Activated naive CD8-positive, alpha-beta T cell (primary cell): Measurements from ENCODE around the gene LRP2BP.

Experiments used
- H3K27ac Mint-ChIP-seq: one replicate; pipeline ENCODE4 v1.8.0; 2021; ENCODE audit warnings: mixed read lengths
- H3K27me3 Mint-ChIP-seq: one replicate; pipeline ENCODE4 v1.8.0; 2021; ENCODE audit warnings: mixed read lengths
- H3K36me3 Mint-ChIP-seq: one replicate; pipeline ENCODE4 v1.8.0; 2021; ENCODE audit warnings: mixed read lengths
- H3K4me1 Mint-ChIP-seq: one replicate; pipeline ENCODE4 v1.8.0; 2021; ENCODE audit warnings: low read depth, mixed read lengths
- H3K4me3 Mint-ChIP-seq: one replicate; pipeline ENCODE4 v1.8.0; 2021; ENCODE audit warnings: mild to moderate bottlenecking, mixed read lengths
- H3K9me3 Mint-ChIP-seq: one replicate; pipeline ENCODE4 v1.8.0; 2021; ENCODE audit warnings: low read depth, mixed read lengths

LRP2BP gene

DNA sequence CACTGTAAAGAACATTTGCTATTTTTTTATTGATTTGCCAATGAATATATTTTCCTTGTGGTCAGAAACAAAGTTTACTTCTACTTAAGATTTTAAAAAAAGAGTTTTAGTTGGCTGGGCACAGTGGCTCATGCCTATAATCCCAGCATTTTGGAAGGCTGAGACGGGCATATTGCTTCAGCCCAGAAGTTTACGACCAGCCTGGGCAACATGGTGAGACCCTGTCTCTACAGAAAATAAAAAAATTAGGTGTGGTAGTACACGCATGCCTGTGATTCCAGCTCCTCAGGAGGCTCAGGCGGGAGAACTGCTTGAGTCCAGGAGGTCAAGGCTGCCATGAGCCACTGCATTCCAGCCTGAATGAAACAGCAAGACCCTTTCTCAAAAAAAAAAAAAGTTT is 36.8 kb downstream of the LRP2BP start:
- H3K27ac Mint-ChIP-seq, result no peak overlapping the region
- H3K27me3 Mint-ChIP-seq, result no peaks in the 10 kb centered on the region
- H3K4me1 Mint-ChIP-seq, result no peaks in the 10 kb centered on the region
- no peaks in the 10 kb centered on the region for H3K9me3 Mint-ChIP-seq
- peaks cover 33% of the 10 kb centered on the region for H3K36me3 Mint-ChIP-seq
- H3K4me3 Mint-ChIP-seq, result no peak overlapping the region

GRCh38 chr4:185358514-185358913 is 37.2 kb downstream of the LRP2BP start:
- H3K27me3 Mint-ChIP-seq, result no peaks in the 10 kb centered on the region
- peaks cover 34% of the 10 kb centered on the region for H3K36me3 Mint-ChIP-seq
- H3K27ac Mint-ChIP-seq, result no peak overlapping the region
- H3K4me3 Mint-ChIP-seq, result no peak overlapping the region
- H3K4me1 Mint-ChIP-seq, result no peaks in the 10 kb centered on the region
- H3K9me3 Mint-ChIP-seq, result no peaks in the 10 kb centered on the region

DNA sequence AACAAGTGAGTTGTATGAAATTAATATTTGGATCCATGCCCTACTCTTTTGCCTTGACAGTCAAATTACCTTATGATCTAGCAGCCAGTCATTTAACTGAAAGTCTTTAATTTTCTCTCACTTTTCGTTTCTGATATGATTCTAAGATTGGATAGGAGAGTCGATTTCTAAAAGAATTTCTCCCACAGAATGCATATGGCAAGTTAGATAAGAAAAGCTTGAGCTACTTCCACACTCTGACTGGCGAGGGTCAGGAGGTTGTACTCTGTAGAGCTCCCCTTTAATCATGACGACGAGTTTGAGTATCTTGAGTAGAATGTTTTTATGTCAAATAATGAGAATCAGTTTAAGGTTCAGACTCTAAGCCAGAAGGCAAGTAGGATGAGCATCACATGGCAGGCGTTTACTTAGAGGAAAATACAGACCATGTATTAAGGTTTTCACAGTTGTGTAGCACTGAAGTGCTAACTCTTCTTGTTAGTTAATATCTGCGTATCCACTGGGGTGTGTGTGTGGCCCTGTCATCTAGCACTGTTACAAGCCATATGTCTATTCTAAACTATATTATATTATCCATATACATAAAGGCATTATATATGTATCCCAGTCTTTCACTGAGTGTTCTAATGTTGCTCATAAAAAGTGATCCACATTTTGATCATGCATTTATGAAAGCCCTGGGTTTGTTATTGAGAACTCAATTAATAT is 37.8 kb downstream of the LRP2BP start:
- Mint-ChIP-seq H3K4me1 (no peaks in the 10 kb centered on the region), H3K27ac (no peak overlapping the region), H3K9me3 (no peaks in the 10 kb centered on the region), H3K27me3 (no peaks in the 10 kb centered on the region), H3K36me3 (peaks cover 34% of the 10 kb centered on the region), H3K4me3 (no peak overlapping the region)

- Mint-ChIP-seq H3K27me3 (no peaks in the 10 kb centered on the region), H3K27ac (no peak overlapping the region), H3K36me3 (peaks cover 37% of the 10 kb centered on the region), H3K4me3 (no peak overlapping the region), H3K9me3 (no peaks in the 10 kb centered on the region), H3K4me1 (no peaks in the 10 kb centered on the region)
Observed at GRCh38 chr4:185357211-185357610, 38.5 kb downstream of the LRP2BP start.

GRCh38 chr4:185352741-185353140 is 43.0 kb downstream of the LRP2BP start:
- H3K4me1 Mint-ChIP-seq, result no peaks in the 10 kb centered on the region
- no peak overlapping the region for H3K27ac Mint-ChIP-seq
- peaks cover 55% of the 10 kb centered on the region for H3K36me3 Mint-ChIP-seq
- no peak overlapping the region for H3K4me3 Mint-ChIP-seq
- H3K9me3 Mint-ChIP-seq, result no peaks in the 10 kb centered on the region
- H3K27me3 Mint-ChIP-seq, result no peaks in the 10 kb centered on the region

GRCh38 chr4:185352202-185352601 is 43.5 kb downstream of the LRP2BP start:
- H3K4me1 Mint-ChIP-seq, result no peaks in the 10 kb centered on the region
- H3K27ac Mint-ChIP-seq, result no peak overlapping the region
- peaks cover 52% of the 10 kb centered on the region for H3K36me3 Mint-ChIP-seq
- H3K27me3 Mint-ChIP-seq, result no peaks in the 10 kb centered on the region
- no peak overlapping the region for H3K4me3 Mint-ChIP-seq
- H3K9me3 Mint-ChIP-seq, result no peaks in the 10 kb centered on the region

GRCh38 chr4:185351691-185352090 is 44.0 kb downstream of the LRP2BP start:
- Mint-ChIP-seq H3K36me3 (peaks cover 54% of the 10 kb centered on the region), H3K4me3 (no peak overlapping the region), H3K27ac (no peak overlapping the region), H3K9me3 (no peaks in the 10 kb centered on the region), H3K27me3 (no peaks in the 10 kb centered on the region), H3K4me1 (no peaks in the 10 kb centered on the region)

DNA sequence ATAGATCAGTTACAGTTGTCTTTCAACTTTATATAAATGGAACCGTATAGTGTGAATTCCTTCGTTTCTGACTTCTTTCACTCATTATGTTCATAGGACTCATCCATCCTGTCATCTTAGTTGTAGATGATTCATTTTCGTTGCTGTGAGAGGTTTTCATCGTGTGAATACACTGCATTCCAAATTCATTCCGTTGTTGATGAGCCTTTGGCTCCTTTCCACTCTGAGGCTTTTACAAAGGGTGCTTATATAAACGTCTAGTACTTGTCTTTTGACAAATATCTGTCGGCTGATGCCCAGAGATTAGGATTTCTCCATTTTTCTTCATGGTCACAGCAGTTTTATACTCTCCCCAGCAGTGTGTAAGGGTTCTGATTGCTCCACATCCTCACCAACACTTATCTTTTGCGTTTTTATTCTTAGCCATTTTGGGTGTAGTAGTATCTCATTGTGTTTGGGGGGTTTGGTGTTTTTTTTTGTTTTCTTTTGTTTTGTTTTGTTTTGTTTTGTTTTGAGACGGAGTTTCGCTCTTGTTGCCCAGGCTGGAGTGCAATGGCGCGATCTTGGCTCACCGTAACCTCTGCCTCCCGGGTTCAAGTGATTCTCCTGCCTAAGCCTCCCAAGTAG is 48.6 kb downstream of the LRP2BP start:
- Mint-ChIP-seq H3K4me3 (no peak overlapping the region), H3K9me3 (no peaks in the 10 kb centered on the region), H3K4me1 (peaks cover 15% of the 10 kb centered on the region), H3K27ac (no peak overlapping the region), H3K36me3 (peaks cover 44% of the 10 kb centered on the region), H3K27me3 (no peaks in the 10 kb centered on the region)

DNA sequence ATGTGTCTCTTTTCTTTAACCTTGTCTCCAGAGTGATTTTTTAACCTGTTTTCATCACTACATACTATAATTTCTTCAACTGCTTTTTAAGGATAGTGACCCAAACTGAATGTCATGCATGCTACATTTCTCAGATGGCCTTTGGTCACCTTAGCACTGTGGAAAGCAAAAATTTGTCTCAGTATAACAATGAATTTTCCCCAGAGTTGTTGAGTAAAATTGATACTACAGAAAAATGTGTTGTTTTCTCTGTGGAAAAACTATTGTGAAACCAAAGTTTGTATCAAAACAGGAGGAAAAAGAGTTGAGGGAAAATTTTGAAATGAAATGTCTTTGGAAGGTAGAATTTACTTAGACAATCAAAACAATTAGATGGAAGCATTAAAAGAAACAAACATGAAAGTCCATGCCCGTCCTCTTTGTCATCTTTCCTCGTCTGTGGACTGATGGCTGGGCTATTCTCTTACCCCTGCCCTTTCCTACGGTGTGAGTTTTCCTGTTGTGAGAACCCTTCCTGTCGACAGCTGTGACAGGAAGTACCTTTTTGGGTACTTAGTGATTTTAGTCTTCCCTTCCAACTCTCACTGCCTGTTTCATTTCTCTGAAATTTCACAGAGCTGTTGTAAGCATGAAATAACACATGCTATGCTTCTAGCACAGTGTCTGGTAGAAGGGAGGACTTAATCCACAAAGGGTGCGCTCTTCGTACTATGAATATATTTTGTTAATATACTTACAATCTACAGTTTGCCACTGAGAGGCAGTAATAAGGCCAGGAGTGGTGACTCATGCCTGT is 50.8 kb downstream of the LRP2BP start:
- peak overlapping the region; percentile 70 for H3K27ac Mint-ChIP-seq
- H3K4me3 Mint-ChIP-seq, result peak overlapping the region; percentile 27
- no peaks in the 10 kb centered on the region for H3K9me3 Mint-ChIP-seq
- H3K36me3 Mint-ChIP-seq, result peaks cover 29% of the 10 kb centered on the region
- H3K4me1 Mint-ChIP-seq, result peaks cover 18% of the 10 kb centered on the region
- no peaks in the 10 kb centered on the region for H3K27me3 Mint-ChIP-seq

DNA sequence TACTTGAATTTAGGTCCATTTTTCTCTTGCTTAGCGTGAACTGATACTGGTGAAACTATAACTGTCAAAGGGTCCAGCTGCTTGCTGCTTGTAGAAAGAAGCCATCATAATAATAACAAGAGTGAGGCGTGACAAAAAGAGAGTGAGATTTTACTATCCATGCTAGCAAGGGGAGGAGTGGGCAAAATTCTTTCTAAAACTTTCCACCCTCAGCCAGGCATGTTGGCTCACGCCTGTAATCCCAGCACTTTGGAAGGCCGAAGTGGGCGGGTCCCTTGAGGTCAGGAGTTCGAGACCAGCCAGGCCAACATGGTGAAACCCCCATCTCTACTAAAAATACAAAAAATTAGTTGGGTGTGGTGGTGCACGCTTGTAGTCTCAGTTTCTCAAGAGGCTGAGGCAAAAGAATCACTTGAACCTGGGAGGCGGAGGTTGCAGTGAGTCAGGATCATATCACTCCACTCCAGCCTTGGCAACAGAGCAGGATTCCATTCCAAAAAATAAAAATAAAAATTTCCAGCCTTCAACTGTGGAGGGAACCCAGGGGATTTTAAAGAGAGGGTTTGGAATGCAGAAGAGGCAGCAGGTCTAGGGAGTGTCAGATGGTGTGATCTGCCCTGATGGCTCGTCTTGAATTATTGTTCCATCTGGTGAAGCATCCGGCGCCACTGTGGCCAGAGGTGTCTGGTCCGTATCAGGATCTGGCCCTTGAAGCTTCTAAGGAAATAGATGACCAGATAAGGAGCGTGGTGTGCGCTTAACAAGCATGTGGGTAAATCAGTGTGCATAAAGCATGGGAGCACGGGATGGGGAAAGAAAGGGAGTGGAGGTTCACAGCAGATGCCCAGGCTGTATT is 51.8 kb downstream of the LRP2BP start:
- Mint-ChIP-seq H3K4me3 (no peak overlapping the region), H3K9me3 (no peaks in the 10 kb centered on the region), H3K27me3 (no peaks in the 10 kb centered on the region), H3K4me1 (peaks cover 27% of the 10 kb centered on the region), H3K36me3 (peaks cover 28% of the 10 kb centered on the region), H3K27ac (peak overlapping the region; percentile 61)

GRCh38 chr4:185341841-185342240 is 53.9 kb downstream of the LRP2BP start:
- Mint-ChIP-seq H3K4me3 (no peak overlapping the region), H3K4me1 (peaks cover 27% of the 10 kb centered on the region), H3K27me3 (no peaks in the 10 kb centered on the region), H3K27ac (no peak overlapping the region), H3K9me3 (no peaks in the 10 kb centered on the region), H3K36me3 (peaks cover 24% of the 10 kb centered on the region)

DNA sequence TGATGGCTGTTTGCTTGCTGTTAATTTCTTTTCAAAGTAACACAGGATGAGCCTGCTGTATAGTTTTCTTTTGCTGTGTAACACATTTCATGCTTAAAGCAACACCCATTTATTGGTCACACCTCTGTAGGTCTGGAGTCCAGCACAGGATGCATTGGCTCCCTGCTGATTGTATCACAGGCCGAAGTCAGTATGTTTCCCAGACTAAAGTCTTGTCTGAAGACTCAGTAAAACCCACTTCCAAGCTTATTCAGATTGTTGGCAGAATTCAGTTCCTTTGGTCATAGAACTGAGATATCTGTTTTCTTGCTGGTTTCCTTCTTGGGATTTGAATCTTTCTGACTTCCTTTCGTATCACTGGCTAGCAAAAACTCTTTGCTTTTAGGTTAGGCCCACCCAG is 54.3 kb downstream of the LRP2BP start:
- Mint-ChIP-seq H3K27me3 (no peaks in the 10 kb centered on the region), H3K27ac (no peak overlapping the region), H3K4me1 (peaks cover 27% of the 10 kb centered on the region), H3K9me3 (no peaks in the 10 kb centered on the region), H3K36me3 (peaks cover 27% of the 10 kb centered on the region), H3K4me3 (no peak overlapping the region)

GRCh38 chr4:185339941-185340340 is 55.8 kb downstream of the LRP2BP start:
- no peaks in the 10 kb centered on the region for H3K27me3 Mint-ChIP-seq
- peaks cover 28% of the 10 kb centered on the region for H3K36me3 Mint-ChIP-seq
- H3K4me3 Mint-ChIP-seq, result no peak overlapping the region
- no peaks in the 10 kb centered on the region for H3K9me3 Mint-ChIP-seq
- H3K4me1 Mint-ChIP-seq, result peaks cover 21% of the 10 kb centered on the region
- no peak overlapping the region for H3K27ac Mint-ChIP-seq

GRCh38 chr4:185335579-185335978 is 60.1 kb downstream of the LRP2BP start:
- Mint-ChIP-seq H3K4me3 (no peak overlapping the region), H3K36me3 (peaks cover 25% of the 10 kb centered on the region), H3K9me3 (no peaks in the 10 kb centered on the region), H3K27ac (no peak overlapping the region), H3K27me3 (no peaks in the 10 kb centered on the region), H3K4me1 (peaks cover 12% of the 10 kb centered on the region)
